Prostate gland (tissue), 2 donors: ENCODE measurements around the gene ABLIM3. TPM values are rescaled to one million over a fixed set of nuclear protein-coding genes. Genes with fewer than 3 reads are reported as not detected.
"Not testable (repeated sequence)": the region's sequence is repeated elsewhere in the genome, so short reads cannot be mapped to it uniquely, and the experiment has no call there.

Experiments used
- DNase-seq: peaks from one replicate; pipeline ENCODE4 v3.0.0-alpha.2; 2019; ENCODE audit warnings: low spot score
- H3K27ac ChIP-seq, 2 donors: fragments of 200-600 bp; sonication (generic); 2 replicates each; pipeline ENCODE4 v1.5.1; 2017 to 2019
- H3K27me3 ChIP-seq: fragments of 200-600 bp; sonication (generic); replicated peaks from 2 replicates; pipeline ENCODE4 v1.5.1; 2019; ENCODE audit not compliant: insufficient read depth
- H3K36me3 ChIP-seq, 2 donors: fragments of 200-600 bp; sonication (generic); 1 replicate in 1 of 2; 2 replicates in 1 of 2; pipeline versions ENCODE4 v1.5.1 to v1.8.1; 2017 to 2019
- H3K4me1 ChIP-seq: fragments of 200-600 bp; sonication (generic); replicated peaks from 2 replicates; pipeline ENCODE4 v1.5.1; 2019
- H3K4me3 ChIP-seq, 2 donors: fragments of 200-600 bp; sonication (generic); 2 replicates each; pipeline ENCODE4 v1.5.1; 2017 to 2019
- H3K9me3 ChIP-seq: fragments of 200-600 bp; sonication (generic); 2 replicates; pipeline ENCODE4 v1.5.1; 2017
- CTCF ChIP-seq, 4 experiments: fragments of 200-600 bp in 2 of 4; fragments of 450-650 bp in 2 of 4; sonication (generic) in 2 of 4; IDR thresholded peaks; 1 replicate in 3 of 4; 2 replicates in 1 of 4; pipeline ENCODE4 v1.5.1; 2016 to 2019; ENCODE audit warnings: antibody characterized with exemption in 4 of 4, mild to moderate bottlenecking in 2 of 4, moderate library complexity in 2 of 4
- POLR2A ChIP-seq: fragments of 450-650 bp; IDR thresholded peaks from one replicate; pipeline ENCODE4 v1.6.1; 2016; ENCODE audit warnings: antibody characterized with exemption, mild to moderate bottlenecking
- POLR2AphosphoS5 ChIP-seq: sonication (generic); formaldehyde crosslinking; IDR thresholded peaks from one replicate; pipeline ENCODE4 v1.6.1; 2017; ENCODE audit warnings: antibody characterized with exemption
- WGBS: methylation state at CpG from one replicate; pipeline ENCODE4 v1.1.5; 2018; 5-methylcytosine and 5-hydroxymethylcytosine counted together
- intact Hi-C: fragments of 100-400 bp; cut with DNase I; formaldehyde crosslinking; loops from one replicate; pipeline ENCODE4 v1.14.2; 2022
- total RNA-seq, 2 donors: library from RNA; depleted of rRNA; stranded (reverse); fragments of >200 nt; gene quantifications; one replicate each; pipeline ENCODE4 v1.1.0, GENCODE V29; 2016

Gene ABLIM3
- total RNA-seq, 2 donors from 2014 or later: 9.0 to 11.7 TPM

- no peaks in the 10 kb centered on the region for H3K36me3 ChIP-seq
- no peaks in the 10 kb centered on the region for H3K9me3 ChIP-seq
- intact Hi-C loops: loop anchor here (5.0 kb wide), 1 partner anchor 88 kb away; the partner anchor contains the start of gene PCYOX1L
- TF ChIP-seq POLR2AphosphoS5 (no peak), CTCF (IDR thresholded peaks at IDR 0.05) (peak; percentile 58 to 87 (median 72)), POLR2A (no peak)
- no peak overlapping the region for H3K27ac ChIP-seq
- H3K4me1 ChIP-seq: no peaks in the 10 kb centered on the region
- no peak for DNase-seq
- 64% methylated on average over 6 of the region's 6 CpGs for WGBS
- no peak overlapping the region for H3K4me3 ChIP-seq
- no peaks in the 10 kb centered on the region for H3K27me3 ChIP-seq
These were observed 127.8 kb downstream of the ABLIM3 start for GRCh38 chr5:149268928-149269557.

GRCh38 chr5:149271195-149271715 is 130.0 kb downstream of the ABLIM3 start:
- no peaks in the 10 kb centered on the region for H3K36me3 ChIP-seq
- no peaks in the 10 kb centered on the region for H3K27me3 ChIP-seq
- TF ChIP-seq CTCF (IDR thresholded peaks at IDR 0.05) (no peak), POLR2AphosphoS5 (no peak), POLR2A (no peak)
- H3K9me3 ChIP-seq: no peaks in the 10 kb centered on the region
- peak overlapping the region in 1 of 2 donors; percentile 67 for H3K27ac ChIP-seq
- no peaks in the 10 kb centered on the region for H3K4me1 ChIP-seq
- 8% methylated on average over 38 of the region's 40 CpGs for WGBS
- DNase-seq: no peak
- peak overlapping the region; percentile 42 to 62 for H3K4me3 ChIP-seq
- intact Hi-C loops: no loop called here

- Histone ChIP-seq H3K27me3 (no peaks in the 10 kb centered on the region), H3K9me3 (no peaks in the 10 kb centered on the region), H3K27ac (peak within 1 kb of the TSS; percentile 57 to 67), H3K36me3 (no peaks in the 10 kb centered on the region), H3K4me3 (peak within 1 kb of the TSS; percentile 42 to 62), H3K4me1 (no peaks in the 10 kb centered on the region)
- peak; percentile 12 for TF ChIP-seq POLR2A
- peak; percentile 35 for TF ChIP-seq POLR2AphosphoS5
- TF ChIP-seq CTCF (IDR thresholded peaks at IDR 0.05): no peak
- DNase-seq: peak; percentile 29
- intact Hi-C loops: no loop called here
- WGBS: 1% methylated on average over 39 of the region's 81 CpGs
These were observed 130.6 kb downstream of the ABLIM3 start, which contains the start of gene AFAP1L1 for GRCh38 chr5:149271716-149272563. Gene AFAP1L1, plus strand, starts transcription at chr5:149271859. Its CDS starts 110 bp downstream, at chr5:149271969.

GRCh38 chr5:149272781-149273180 is 131.5 kb downstream of the ABLIM3 start:
- WGBS: 72% methylated on average over 16 of the region's 16 CpGs
- Histone ChIP-seq H3K27ac (peak overlapping the region in 1 of 2 donors; percentile 67), H3K4me3 (peak overlapping the region in 1 of 2 donors; percentile 62)
- H3K9me3 ChIP-seq, DNase-seq, H3K36me3 ChIP-seq, H3K27me3 ChIP-seq, intact Hi-C loops, H3K4me1 ChIP-seq: not testable (repeated sequence)

- no peak for DNase-seq
- Histone ChIP-seq H3K36me3 (no peaks in the 10 kb centered on the region), H3K4me3 (no peak overlapping the region), H3K27me3 (no peaks in the 10 kb centered on the region), H3K27ac (no peak overlapping the region), H3K4me1 (no peaks in the 10 kb centered on the region), H3K9me3 (no peaks in the 10 kb centered on the region)
- TF ChIP-seq POLR2A (no peak), POLR2AphosphoS5 (no peak), CTCF (IDR thresholded peaks at IDR 0.05) (no peak)
- 79% methylated on average over 5 of the region's 5 CpGs for WGBS
- intact Hi-C loops: no loop called here
These were observed 131.9 kb downstream of the ABLIM3 start for GRCh38 chr5:149273237-149273636.
